Stomach (tissue), 4 donors: Measurements from ENCODE around the gene TPCN2.

Experiments used
- POLR2A ChIP-seq, 4 donors: fragments of 450-650 bp; IDR thresholded peaks; one replicate each; pipeline ENCODE4 v1.6.1; 2016; ENCODE audit warnings: antibody characterized with exemption in 4 of 4, control low read depth in 2 of 4, mild to moderate bottlenecking in 1 of 4, moderate library complexity in 1 of 4
- TF ChIP-seq, protein P1 (sequence below), 7 experiments: fragments of 450-650 bp in 4 of 7; fragments of 200-600 bp in 3 of 7; sonication (generic) in 3 of 7; IDR thresholded peaks; one replicate each; pipeline ENCODE4 v1.5.1; 2016 to 2019; ENCODE audit warnings: antibody characterized with exemption in 7 of 7, control low read depth in 2 of 7, mild to moderate bottlenecking in 1 of 7

GRCh38 chr11:69107413-69107812 is 58.7 kb downstream of the TPCN2 start:
- TF ChIP-seq, protein P1, sequence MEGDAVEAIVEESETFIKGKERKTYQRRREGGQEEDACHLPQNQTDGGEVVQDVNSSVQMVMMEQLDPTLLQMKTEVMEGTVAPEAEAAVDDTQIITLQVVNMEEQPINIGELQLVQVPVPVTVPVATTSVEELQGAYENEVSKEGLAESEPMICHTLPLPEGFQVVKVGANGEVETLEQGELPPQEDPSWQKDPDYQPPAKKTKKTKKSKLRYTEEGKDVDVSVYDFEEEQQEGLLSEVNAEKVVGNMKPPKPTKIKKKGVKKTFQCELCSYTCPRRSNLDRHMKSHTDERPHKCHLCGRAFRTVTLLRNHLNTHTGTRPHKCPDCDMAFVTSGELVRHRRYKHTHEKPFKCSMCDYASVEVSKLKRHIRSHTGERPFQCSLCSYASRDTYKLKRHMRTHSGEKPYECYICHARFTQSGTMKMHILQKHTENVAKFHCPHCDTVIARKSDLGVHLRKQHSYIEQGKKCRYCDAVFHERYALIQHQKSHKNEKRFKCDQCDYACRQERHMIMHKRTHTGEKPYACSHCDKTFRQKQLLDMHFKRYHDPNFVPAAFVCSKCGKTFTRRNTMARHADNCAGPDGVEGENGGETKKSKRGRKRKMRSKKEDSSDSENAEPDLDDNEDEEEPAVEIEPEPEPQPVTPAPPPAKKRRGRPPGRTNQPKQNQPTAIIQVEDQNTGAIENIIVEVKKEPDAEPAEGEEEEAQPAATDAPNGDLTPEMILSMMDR (IDR thresholded peaks at IDR 0.05), result no peak
- no peak for TF ChIP-seq POLR2A (IDR thresholded peaks at IDR 0.05)
